Keratinocyte (primary cell): ENCODE results near the gene DPM3. TPM values are rescaled to one million over a fixed set of nuclear protein-coding genes. Genes with fewer than 3 reads are reported as not detected.

ENCODE experiments used
- DNase-seq: peaks from one replicate; pipeline ENCODE4 v3.0.0-alpha.2; 2011; ENCODE audit warnings: low read depth, missing footprints, low spot score
- FAIRE-seq: peaks from 2 replicates; lab custom pipeline; 2011; peaks lifted over from hg19 to GRCh38; lab: Jason Lieb, UNC
- H2AFZ ChIP-seq: 2 replicates; pipeline ENCODE4 v1.6.0; 2012; ENCODE audit warnings: low read length, control low read depth, inconsistent platforms; ENCODE audit not compliant: control insufficient read depth
- H3K27ac ChIP-seq: 2 replicates; pipeline ENCODE4 v1.5.1; 2011; ENCODE audit warnings: low read length; ENCODE audit not compliant: control insufficient read depth, insufficient read depth
- H3K27me3 ChIP-seq: 3 replicates; pipeline ENCODE4 v1.6.0; 2011; ENCODE audit warnings: low read length; ENCODE audit not compliant: control insufficient read depth, insufficient read depth; ENCODE audit errors: extremely low read depth
- H3K36me3 ChIP-seq, 2 experiments: 2 replicates in 1 of 2; 3 replicates in 1 of 2; pipeline ENCODE4 v1.5.1; 2011; ENCODE audit warnings: low read length in 2 of 2, mild to moderate bottlenecking in 1 of 2; ENCODE audit not compliant: control insufficient read depth in 2 of 2, insufficient read depth in 2 of 2; ENCODE audit errors: extremely low read depth in 1 of 2
- H3K4me1 ChIP-seq: 3 replicates; pipeline ENCODE4 v1.5.1; 2011; ENCODE audit warnings: low read length; ENCODE audit not compliant: control insufficient read depth, insufficient read depth; ENCODE audit errors: extremely low read depth
- H3K4me2 ChIP-seq: 3 replicates; pipeline ENCODE4 v1.6.0; 2011; ENCODE audit warnings: low read depth, low read length; ENCODE audit not compliant: control insufficient read depth, insufficient read depth; ENCODE audit errors: extremely low read depth
- H3K4me3 ChIP-seq, 3 experiments: fragments of 200-600 bp in 1 of 3; sonication (generic) in 1 of 3; 2 replicates in 2 of 3; 3 replicates in 1 of 3; pipeline ENCODE4 v1.5.1; 2011 to 2016; ENCODE audit warnings: low read length in 3 of 3, mild to moderate bottlenecking in 3 of 3, control low read depth in 2 of 3, inconsistent platforms in 1 of 3, low read depth in 1 of 3, mixed read lengths in 1 of 3, mixed run types in 1 of 3, moderate library complexity in 1 of 3; ENCODE audit not compliant: control insufficient read depth in 2 of 3, insufficient read depth in 2 of 3; ENCODE audit errors: extremely low read depth in 1 of 3
- H3K79me2 ChIP-seq: 2 replicates; pipeline ENCODE4 v1.6.0; 2012; ENCODE audit warnings: low read length; ENCODE audit not compliant: control insufficient read depth, insufficient read depth
- H3K9ac ChIP-seq: 3 replicates; pipeline ENCODE4 v1.6.0; 2011; ENCODE audit warnings: low read length; ENCODE audit not compliant: control insufficient read depth, insufficient read depth; ENCODE audit errors: extremely low read depth
- H3K9me1 ChIP-seq: 3 replicates; pipeline ENCODE4 v1.6.0; 2011; ENCODE audit warnings: low read length; ENCODE audit not compliant: control insufficient read depth, insufficient read depth; ENCODE audit errors: extremely low read depth
- H3K9me3 ChIP-seq: 2 replicates; pipeline ENCODE4 v1.5.1; 2012; ENCODE audit warnings: low read depth, low read length; ENCODE audit not compliant: control insufficient read depth
- H4K20me1 ChIP-seq: 3 replicates; pipeline ENCODE4 v1.6.0; 2011; ENCODE audit warnings: low read length; ENCODE audit not compliant: control insufficient read depth, insufficient read depth; ENCODE audit errors: extremely low read depth
- CTCF ChIP-seq, 3 experiments: IDR thresholded peaks in 1 of 3; conservative IDR thresholded peaks in 1 of 3; optimal IDR thresholded peaks in 1 of 3; 2 replicates in 2 of 3; 3 replicates in 1 of 3; pipeline versions ENCODE3 to v1.5.1; 2011; ENCODE audit warnings: low read length in 3 of 3, mild to moderate bottlenecking in 3 of 3, moderate library complexity in 2 of 3, control low read depth in 1 of 3, inconsistent platforms in 1 of 3; ENCODE audit not compliant: insufficient read depth in 2 of 3; ENCODE audit errors: extremely low read depth in 1 of 3
- EZH2 ChIP-seq: IDR thresholded peaks from one replicate; pipeline ENCODE4 v1.6.1; 2012; ENCODE audit warnings: inconsistent platforms, mild to moderate bottlenecking, low read length, moderate library complexity
- dilution Hi-C: fragments of 300-500 bp; cut with MboI; formaldehyde crosslinking; loops from one replicate; pipeline ENCODE4 v1.7.0; 2020; ENCODE audit warnings: low sequenced_read_pairs; ENCODE audit not compliant: extremely low pct_ligation_motif_present
- polyA plus RNA-seq, 5 experiments: library from polyadenylated mRNA; depleted of rRNA in 3 of 5; stranded (reverse) in 3 of 5; stranded (forward) in 1 of 5; unstranded in 1 of 5; fragments of >200 nt; gene quantifications; 1 replicate in 1 of 5; 2 replicates in 3 of 5; 3 replicates in 1 of 5; pipeline versions ENCODE4 v1.2.1 to v1.2.3, GENCODE V29; 2011 to 2012; ENCODE audit warnings: missing spikeins in 2 of 5, low read depth in 1 of 5, low replicate concordance in 1 of 5

Gene DPM3
- polyA plus RNA-seq, 1 donor (not counting 4 experiments of a cell fraction or from before 2014, with no cell fraction given) = 29.3 TPM

GRCh38 chr1:155133799-155134281 is 6.5 kb downstream of the DPM3 start:
- H3K4me3 ChIP-seq = no peak overlapping the region
- no peak for FAIRE-seq
- H3K9me3 ChIP-seq = no peaks in the 10 kb centered on the region
- no peak for TF ChIP-seq CTCF (optimal IDR thresholded peaks at IDR 0.05 in 1 of 3, IDR thresholded peaks at IDR 0.05 in 1 of 3, conservative IDR thresholded peaks at IDR 0.05 in 1 of 3; ENCODE audit: extremely low read depth in 1 of 3, insufficient read depth in 2 of 3, low read length in 3 of 3)
- no peak for TF ChIP-seq EZH2
- H3K9me1 ChIP-seq = peaks cover 5% of the 10 kb centered on the region
- no peaks in the 10 kb centered on the region for H4K20me1 ChIP-seq
- no peaks in the 10 kb centered on the region for H3K27me3 ChIP-seq
- H3K36me3 ChIP-seq = peaks cover 28 to 48% of the 10 kb centered on the region in 2 experiments
- no peak overlapping the region for H2AFZ ChIP-seq
- dilution Hi-C loops = no loop called here
- peaks cover 46% of the 10 kb centered on the region for H3K79me2 ChIP-seq
- DNase-seq = no peak
- peak overlapping the region; percentile 100 for H3K27ac ChIP-seq
- H3K9ac ChIP-seq = peak overlapping the region; percentile 99
- no peak overlapping the region for H3K4me2 ChIP-seq
- H3K4me1 ChIP-seq = peaks cover 56% of the 10 kb centered on the region

GRCh38 chr1:155131856-155132255 is 8.5 kb downstream of the DPM3 start:
- H3K9me3 ChIP-seq = no peaks in the 10 kb centered on the region
- no peak overlapping the region for H2AFZ ChIP-seq
- TF ChIP-seq EZH2 = no peak
- H3K79me2 ChIP-seq = peaks cover 41% of the 10 kb centered on the region
- H4K20me1 ChIP-seq = no peaks in the 10 kb centered on the region
- H3K27ac ChIP-seq = no peak overlapping the region
- peaks cover 49% of the 10 kb centered on the region for H3K4me1 ChIP-seq
- no peak for DNase-seq
- dilution Hi-C loops = no loop called here
- H3K27me3 ChIP-seq = no peaks in the 10 kb centered on the region
- H3K4me2 ChIP-seq = peak overlapping the region; percentile 98
- peaks cover 5% of the 10 kb centered on the region for H3K9me1 ChIP-seq
- FAIRE-seq = no peak
- peak overlapping the region; percentile 96 for H3K9ac ChIP-seq
- no peak overlapping the region for H3K4me3 ChIP-seq
- peaks cover 22 to 34% of the 10 kb centered on the region in 2 experiments for H3K36me3 ChIP-seq

- Histone ChIP-seq H2AFZ (no peak overlapping the region), H3K9me1 (peaks cover 5% of the 10 kb centered on the region), H4K20me1 (no peaks in the 10 kb centered on the region), H3K79me2 (peaks cover 38% of the 10 kb centered on the region), H3K4me2 (peak overlapping the region; percentile 98), H3K4me1 (peaks cover 52% of the 10 kb centered on the region), H3K27ac (peak overlapping the region; percentile 99), H3K4me3 (no peak overlapping the region), H3K27me3 (no peaks in the 10 kb centered on the region), H3K9ac (peak overlapping the region; percentile 96), H3K36me3 (peaks cover 22 to 34% of the 10 kb centered on the region in 2 experiments), H3K9me3 (no peaks in the 10 kb centered on the region)
- no peak for FAIRE-seq
- TF ChIP-seq CTCF (optimal IDR thresholded peaks at IDR 0.05 in 1 of 3, IDR thresholded peaks at IDR 0.05 in 1 of 3, conservative IDR thresholded peaks at IDR 0.05 in 1 of 3; ENCODE audit: extremely low read depth in 1 of 3, insufficient read depth in 2 of 3, low read length in 3 of 3) (no peak), EZH2 (no peak)
- dilution Hi-C loops = no loop called here
- DNase-seq = no peak
Observed at GRCh38 chr1:155131285-155131684, 9.0 kb downstream of the DPM3 start.
